ENCODE results near the gene MOV10L1.

Gene MOV10L1

GRCh38 chr22:50208430-50208938, 118.7 kb downstream of the MOV10L1 start:
- no peak for DNase-seq

- no peak for DNase-seq
These were observed 119.4 kb downstream of the MOV10L1 start for GRCh38 chr22:50208939-50209892.

- peak; percentile 86 for DNase-seq
These were observed 120.1 kb downstream of the MOV10L1 start for GRCh38 chr22:50209893-50210292.

GRCh38 chr22:50210378-50211139, 120.8 kb downstream of the MOV10L1 start:
- DNase-seq = no peak

GRCh38 chr22:50211147-50211546, 121.3 kb downstream of the MOV10L1 start:
- DNase-seq = no peak
